Left colon (tissue), 2 donors: ENCODE data around the gene ADAM33. TPM values are rescaled to one million over a fixed set of nuclear protein-coding genes. Genes with fewer than 3 reads are reported as not detected.

ENCODE experiments used
- ATAC-seq: fragments of 200-7000 bp; cut with Tn5 transposase; one replicate; pipeline ENCODE4 v1.9.1; 2020; ENCODE audit warnings: mild to moderate bottlenecking, moderate library complexity
- DNase-seq, 2 donors: peaks; one replicate each; pipeline ENCODE4 v3.0.0-alpha.2; 2020
- intact Hi-C, 2 donors: fragments of 100-400 bp; cut with DNase I in 1 of 2; cut with micrococcal nuclease in 1 of 2; formaldehyde crosslinking; loops; one replicate each; pipeline versions ENCODE4 v1.11.2 to v1.14.0; 2022; cut with DNase I, micrococcal nuclease
- total RNA-seq, 2 donors: library from RNA; stranded (reverse); fragmentation: NEBNext Ultra II Directional; extraction: Animal tissue kit (Norgen Biotek cat#: 25700); gene quantifications; one replicate each; pipeline ENCODE4 v1.2.1, GENCODE V29; 2021
- donor health status: DM: no; HTN: no; CAD: no.
- donor health status: DM: yes; HTN: yes; CAD: no.

Gene ADAM33
- total RNA-seq, 2 donors from 2014 or later = 6.4 to 20.7 TPM

- intact Hi-C loops = loop anchor here in 1 of 2 donors (2.0 kb wide), 1 partner anchor 34 kb away; no protein-coding TSS in a partner anchor
- peak; percentile 62 for ATAC-seq
- DNase-seq = peak in 1 of 2 donors; percentile 75
These were observed 29.1 kb upstream of the ADAM33 start for GRCh38 chr20:3710703-3711483.

DNA sequence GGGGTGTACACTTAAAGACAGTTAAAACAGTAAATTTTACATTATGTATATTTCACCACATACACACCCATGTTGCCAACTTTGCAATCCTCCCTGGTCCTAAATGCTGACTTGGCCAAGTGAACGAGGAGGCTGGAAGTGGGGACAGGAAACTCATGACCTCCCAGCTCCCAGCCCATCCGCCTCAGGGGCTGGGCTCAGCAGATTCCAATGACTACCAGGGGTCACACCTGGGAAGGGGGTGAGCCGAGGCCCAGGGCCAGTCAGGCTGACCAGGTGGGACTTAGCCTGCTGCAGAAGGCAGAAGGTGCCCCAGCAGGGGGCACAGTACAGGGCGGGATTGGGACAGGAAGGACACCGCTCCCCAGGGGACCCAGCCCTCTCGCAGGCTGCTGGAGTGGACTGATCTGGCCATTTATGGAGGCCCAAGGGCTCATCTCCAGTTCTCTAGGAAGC, 28.2 kb upstream of the ADAM33 start:
- intact Hi-C loops = loop anchor here in 1 of 2 donors (2.0 kb wide), 1 partner anchor 33 kb away; no protein-coding TSS in a partner anchor
- ATAC-seq = peak; percentile 22
- no peak for DNase-seq

GRCh38 chr20:3707508-3707899, 25.7 kb upstream of the ADAM33 start:
- intact Hi-C loops = no loop called here
- DNase-seq (no peak), ATAC-seq (no peak)

- intact Hi-C loops = no loop called here
- DNase-seq = no peak
- ATAC-seq = no peak
These were observed 25.1 kb upstream of the ADAM33 start for GRCh38 chr20:3706774-3707507.

GRCh38 chr20:3705970-3706739, 24.3 kb upstream of the ADAM33 start:
- ATAC-seq (no peak), DNase-seq (no peak)
- intact Hi-C loops = no loop called here

DNA sequence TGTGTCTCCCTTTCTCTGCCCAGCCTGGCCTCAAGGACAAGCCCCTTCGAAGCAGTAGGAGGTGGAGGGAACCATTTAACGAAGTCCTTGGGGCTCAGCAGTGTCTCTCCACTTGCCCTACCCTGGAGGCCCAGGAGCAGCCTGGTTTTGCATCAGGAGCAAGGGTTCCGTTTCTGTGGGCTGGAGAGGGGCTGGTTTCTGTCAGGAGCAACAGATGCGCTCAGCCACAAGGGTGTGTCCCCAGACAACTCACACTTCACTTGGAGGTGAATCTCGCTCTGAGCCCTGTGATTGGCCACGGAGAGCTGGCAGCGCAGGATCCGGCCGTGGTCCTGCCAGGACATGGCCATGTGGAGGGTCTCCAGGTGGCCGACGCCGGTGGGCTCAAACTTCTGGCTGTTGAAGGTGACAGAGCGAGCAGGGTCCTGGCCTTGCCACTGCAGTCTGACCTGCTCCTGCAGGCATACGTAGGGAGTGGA, 23.7 kb upstream of the ADAM33 start:
- intact Hi-C loops = no loop called here
- no peak for DNase-seq
- ATAC-seq = no peak

DNA sequence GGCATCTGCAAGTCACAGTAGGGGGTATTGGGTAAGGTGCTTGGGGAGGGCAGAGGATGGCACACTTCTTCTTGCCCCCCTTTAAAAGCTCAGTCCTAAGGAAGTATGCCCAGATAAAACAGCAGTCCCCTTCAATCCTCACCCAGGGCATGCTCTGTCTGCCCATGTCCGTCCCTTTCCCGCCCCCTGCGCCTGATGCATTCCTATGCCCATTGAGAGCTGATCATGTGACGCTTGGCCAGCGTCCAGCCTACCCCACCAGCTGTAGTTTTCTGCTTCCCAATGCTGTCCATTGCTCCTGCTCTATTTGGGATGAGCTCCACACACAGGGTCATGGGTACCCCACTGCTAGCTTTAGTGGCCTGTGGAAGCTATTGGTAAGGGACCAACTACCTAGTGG, 22.3 kb upstream of the ADAM33 start:
- intact Hi-C loops = no loop called here
- no peak for ATAC-seq
- DNase-seq = no peak

- DNase-seq (no peak), ATAC-seq (no peak)
- intact Hi-C loops = no loop called here
These were observed 21.0 kb upstream of the ADAM33 start for GRCh38 chr20:3702611-3703391.

GRCh38 chr20:3701061-3701998, 19.5 kb upstream of the ADAM33 start:
- intact Hi-C loops = no loop called here
- ATAC-seq (no peak), DNase-seq (no peak)

- intact Hi-C loops = no loop called here
- no peak for ATAC-seq
These were observed 17.2 kb upstream of the ADAM33 start for GRCh38 chr20:3699037-3699436.

GRCh38 chr20:3698591-3699001, 16.8 kb upstream of the ADAM33 start:
- DNase-seq (no peak), ATAC-seq (no peak)
- intact Hi-C loops = no loop called here

More at GRCh38 chr20:3699037-3699436, 17.2 kb upstream of the ADAM33 start:
- DNase-seq = no peak

DNA sequence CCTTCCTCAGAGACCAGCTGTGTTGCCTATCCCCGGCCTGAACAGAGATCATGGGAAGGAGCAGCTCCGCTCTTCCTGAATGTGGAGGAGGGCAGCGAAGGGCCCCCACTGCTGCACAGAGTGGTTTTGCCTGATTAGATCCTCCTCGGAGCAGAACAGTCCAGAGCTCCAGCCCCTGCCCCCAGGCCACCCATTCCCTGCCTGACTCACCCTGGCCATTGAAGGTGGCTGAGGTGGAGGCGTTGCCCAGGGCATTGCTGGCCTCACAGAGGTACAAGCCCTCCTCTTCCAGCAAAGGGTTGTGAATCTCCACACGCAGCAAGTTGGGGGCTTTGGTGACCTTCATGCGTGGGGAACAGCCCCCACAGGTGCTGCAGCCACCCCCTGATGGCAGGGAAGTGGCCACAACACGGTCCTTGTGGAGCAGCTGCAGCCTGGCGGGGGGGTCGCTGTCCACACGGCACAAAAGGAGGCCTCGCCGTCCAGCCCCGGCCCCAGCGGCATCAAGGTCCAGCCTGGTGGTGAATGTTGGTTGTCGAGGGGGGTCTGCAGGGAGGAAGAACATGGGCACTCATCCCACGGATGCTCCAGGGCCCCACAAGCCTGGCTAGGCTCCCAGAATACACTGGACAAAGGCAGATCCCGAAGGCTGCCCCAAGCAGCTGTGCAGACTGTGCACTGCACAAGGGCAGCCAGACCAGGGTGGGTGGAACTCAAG, 15.9 kb upstream of the ADAM33 start:
- DNase-seq = no peak
- intact Hi-C loops = no loop called here
- ATAC-seq = no peak

GRCh38 chr20:3696745-3697587, 15.2 kb upstream of the ADAM33 start:
- ATAC-seq = no peak
- DNase-seq = no peak
- intact Hi-C loops = no loop called here

- DNase-seq = no peak
- ATAC-seq = no peak
- intact Hi-C loops = no loop called here
These were observed 14.4 kb upstream of the ADAM33 start for GRCh38 chr20:3696200-3696599.

DNA sequence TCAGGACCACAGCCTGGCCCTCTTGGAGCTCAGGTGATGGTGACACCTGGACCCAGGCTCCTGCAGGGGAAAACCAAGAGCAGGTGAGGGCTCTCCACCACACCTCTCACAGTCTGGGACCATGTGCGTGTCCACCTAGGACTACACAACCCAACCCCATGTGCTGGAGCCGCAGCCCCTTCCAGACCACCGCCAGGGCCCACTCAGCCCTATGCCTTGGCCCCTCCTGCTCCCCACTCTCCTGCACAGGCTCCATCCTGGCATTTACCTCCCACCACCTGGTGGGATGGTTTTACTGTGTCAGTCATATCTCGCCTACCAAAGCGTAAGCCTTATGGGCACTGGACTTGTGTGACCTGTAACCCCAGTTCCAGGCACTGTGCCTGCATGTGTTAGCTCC, 13.1 kb upstream of the ADAM33 start:
- intact Hi-C loops = no loop called here
- no peak for ATAC-seq
- DNase-seq = no peak

GRCh38 chr20:3693376-3693775, 11.6 kb upstream of the ADAM33 start:
- intact Hi-C loops = no loop called here

More at GRCh38 chr20:3693376-3693775, 11.6 kb upstream of the ADAM33 start:
- DNase-seq (no peak), ATAC-seq (no peak)
